Vagina (tissue), 2 donors: Measurements from ENCODE around the gene C19orf38.

Source experiments
- POLR2AphosphoS5 ChIP-seq, 2 donors: sonication (generic); formaldehyde crosslinking; IDR thresholded peaks; one replicate each; pipeline ENCODE4 v1.9.0; 2017; ENCODE audit warnings: antibody characterized with exemption in 2 of 2, mild to moderate bottlenecking in 2 of 2, low read depth in 1 of 2; ENCODE audit not compliant: insufficient read depth in 1 of 2
- TF ChIP-seq, protein P1 (sequence below), 3 experiments: fragments of 450-650 bp in 2 of 3; fragments of 200-600 bp in 1 of 3; sonication (generic) in 1 of 3; IDR thresholded peaks; one replicate each; pipeline ENCODE4 v1.5.1; 2017 to 2019; ENCODE audit warnings: antibody characterized with exemption in 3 of 3, mild to moderate bottlenecking in 2 of 3, moderate library complexity in 2 of 3

DNA sequence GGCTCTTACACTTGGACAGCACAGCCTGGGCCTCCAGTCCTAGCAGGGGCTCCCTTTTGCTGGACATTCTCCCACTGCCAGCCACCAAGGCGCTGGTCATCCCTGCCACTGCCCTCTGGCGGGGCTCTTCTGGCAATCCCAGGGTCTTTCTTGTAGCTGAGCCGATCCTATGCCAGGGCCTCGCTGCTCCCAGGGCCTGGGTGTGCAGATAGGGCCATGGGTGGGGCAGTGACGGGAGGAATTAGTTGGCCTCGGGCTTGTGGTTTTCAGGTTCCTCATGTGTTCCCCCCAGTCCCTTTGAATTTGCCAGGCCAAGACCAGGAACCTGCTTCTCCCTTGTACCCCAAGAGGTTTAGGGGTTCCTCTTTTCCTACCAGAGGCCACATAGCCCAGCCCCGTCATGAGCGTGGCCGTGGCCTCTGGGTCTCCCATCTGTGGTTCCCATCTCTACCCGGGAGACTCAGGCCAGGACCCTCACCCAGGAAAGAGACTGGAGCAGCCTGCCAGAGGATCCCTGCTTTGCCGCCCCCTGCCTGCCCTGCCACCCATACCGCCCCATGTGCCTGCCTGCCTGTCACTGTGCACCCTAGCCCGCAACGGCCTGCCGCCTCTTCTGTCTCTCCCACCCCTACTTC is 38.4 kb upstream of the C19orf38 start:
- TF ChIP-seq POLR2AphosphoS5 (IDR thresholded peaks at IDR 0.05; ENCODE audit: insufficient read depth in 1 of 2, low read depth in 1 of 2) = no peak
- TF ChIP-seq, protein P1, sequence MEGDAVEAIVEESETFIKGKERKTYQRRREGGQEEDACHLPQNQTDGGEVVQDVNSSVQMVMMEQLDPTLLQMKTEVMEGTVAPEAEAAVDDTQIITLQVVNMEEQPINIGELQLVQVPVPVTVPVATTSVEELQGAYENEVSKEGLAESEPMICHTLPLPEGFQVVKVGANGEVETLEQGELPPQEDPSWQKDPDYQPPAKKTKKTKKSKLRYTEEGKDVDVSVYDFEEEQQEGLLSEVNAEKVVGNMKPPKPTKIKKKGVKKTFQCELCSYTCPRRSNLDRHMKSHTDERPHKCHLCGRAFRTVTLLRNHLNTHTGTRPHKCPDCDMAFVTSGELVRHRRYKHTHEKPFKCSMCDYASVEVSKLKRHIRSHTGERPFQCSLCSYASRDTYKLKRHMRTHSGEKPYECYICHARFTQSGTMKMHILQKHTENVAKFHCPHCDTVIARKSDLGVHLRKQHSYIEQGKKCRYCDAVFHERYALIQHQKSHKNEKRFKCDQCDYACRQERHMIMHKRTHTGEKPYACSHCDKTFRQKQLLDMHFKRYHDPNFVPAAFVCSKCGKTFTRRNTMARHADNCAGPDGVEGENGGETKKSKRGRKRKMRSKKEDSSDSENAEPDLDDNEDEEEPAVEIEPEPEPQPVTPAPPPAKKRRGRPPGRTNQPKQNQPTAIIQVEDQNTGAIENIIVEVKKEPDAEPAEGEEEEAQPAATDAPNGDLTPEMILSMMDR (IDR thresholded peaks at IDR 0.05) = no peak
